Tibial nerve (tissue), 4 donors: Measurements from ENCODE around the gene CDC42SE2.

Experiments
- EP300 ChIP-seq, 2 donors: sonication (generic); formaldehyde crosslinking; IDR thresholded peaks; one replicate each; pipeline ENCODE4 v1.6.1; 2017; ENCODE audit warnings: antibody characterized with exemption in 2 of 2, mild to moderate bottlenecking in 1 of 2
- POLR2A ChIP-seq, 2 donors: fragments of 450-650 bp; IDR thresholded peaks; one replicate each; pipeline ENCODE4 v1.6.1; 2017; ENCODE audit warnings: antibody characterized with exemption in 2 of 2, mild to moderate bottlenecking in 2 of 2, moderate library complexity in 2 of 2
- TF ChIP-seq, protein P1 (sequence below), 5 experiments: fragments of 200-600 bp in 3 of 5; fragments of 450-650 bp in 2 of 5; sonication (generic) in 3 of 5; IDR thresholded peaks; one replicate each; pipeline ENCODE4 v1.5.1; 2016 to 2019; ENCODE audit warnings: antibody characterized with exemption in 5 of 5, mild to moderate bottlenecking in 3 of 5, moderate library complexity in 2 of 5

DNA sequence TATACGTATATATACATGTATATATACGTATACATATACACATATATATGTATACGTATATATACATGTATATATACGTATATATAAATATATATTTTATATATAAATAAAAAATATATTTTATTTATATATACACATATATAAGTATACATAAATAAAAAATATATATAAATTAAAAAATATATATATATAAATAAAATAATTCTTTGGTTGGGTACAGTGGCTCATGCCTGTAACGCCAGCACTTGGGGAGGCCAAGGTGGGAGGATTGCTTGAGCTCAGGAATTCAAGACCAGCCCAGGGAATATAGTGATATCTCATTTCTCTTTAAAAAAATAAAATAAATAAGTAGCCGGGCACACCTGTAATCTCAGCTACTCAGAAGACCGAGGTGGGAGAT is 155.0 kb downstream of the CDC42SE2 start:
- TF ChIP-seq POLR2A (IDR thresholded peaks at IDR 0.05) (no peak), EP300 (IDR thresholded peaks at IDR 0.05) (no peak)
- TF ChIP-seq, protein P1, sequence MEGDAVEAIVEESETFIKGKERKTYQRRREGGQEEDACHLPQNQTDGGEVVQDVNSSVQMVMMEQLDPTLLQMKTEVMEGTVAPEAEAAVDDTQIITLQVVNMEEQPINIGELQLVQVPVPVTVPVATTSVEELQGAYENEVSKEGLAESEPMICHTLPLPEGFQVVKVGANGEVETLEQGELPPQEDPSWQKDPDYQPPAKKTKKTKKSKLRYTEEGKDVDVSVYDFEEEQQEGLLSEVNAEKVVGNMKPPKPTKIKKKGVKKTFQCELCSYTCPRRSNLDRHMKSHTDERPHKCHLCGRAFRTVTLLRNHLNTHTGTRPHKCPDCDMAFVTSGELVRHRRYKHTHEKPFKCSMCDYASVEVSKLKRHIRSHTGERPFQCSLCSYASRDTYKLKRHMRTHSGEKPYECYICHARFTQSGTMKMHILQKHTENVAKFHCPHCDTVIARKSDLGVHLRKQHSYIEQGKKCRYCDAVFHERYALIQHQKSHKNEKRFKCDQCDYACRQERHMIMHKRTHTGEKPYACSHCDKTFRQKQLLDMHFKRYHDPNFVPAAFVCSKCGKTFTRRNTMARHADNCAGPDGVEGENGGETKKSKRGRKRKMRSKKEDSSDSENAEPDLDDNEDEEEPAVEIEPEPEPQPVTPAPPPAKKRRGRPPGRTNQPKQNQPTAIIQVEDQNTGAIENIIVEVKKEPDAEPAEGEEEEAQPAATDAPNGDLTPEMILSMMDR (IDR thresholded peaks at IDR 0.05), result no peak
